CD4-positive, alpha-beta T cell (primary cell): ENCODE measurements around the gene UQCR10. TPM values are rescaled to one million over a fixed set of nuclear protein-coding genes. Genes with fewer than 3 reads are reported as not detected.

Source experiments
- ATAC-seq: fragments of 200-7000 bp; cut with Tn5 transposase; one replicate; pipeline ENCODE4 v1.10.0; 2022; ENCODE audit warnings: mild to moderate bottlenecking; ENCODE audit not compliant: poor library complexity
- CTCF ChIA-PET: fragments of 350-600 bp; sonication (Branson Sonifier 250); formaldehyde crosslinking; loops from one replicate; lab custom pipeline; 2021; ENCODE audit warnings: antibody characterized with exemption, inconsistent platforms; lab: Charles Lee
- POLR2A ChIA-PET: fragments of 350-600 bp; sonication (Branson Sonifier 250); formaldehyde crosslinking; loops from one replicate; lab custom pipeline; 2021; ENCODE audit warnings: antibody characterized with exemption, inconsistent platforms; lab: Charles Lee
- DNase-seq, 14 experiments: peaks; one replicate each; pipeline ENCODE4 v3.0.0-alpha.2; 2013 to 2020; ENCODE audit warnings: mixed read lengths in 2 of 14
- H3K27ac ChIP-seq, 2 donors: one replicate each; pipeline versions ENCODE4 v1.5.1 to v1.7.0; 2013; ENCODE audit warnings: low read length in 2 of 2, low read depth in 1 of 2, mild to moderate bottlenecking in 1 of 2
- H3K27me3 ChIP-seq, 2 experiments: 1 replicate in 1 of 2; 2 replicates in 1 of 2; pipeline versions ENCODE4 v1.6.1 to v1.7.0; 2013; ENCODE audit warnings: low read length in 2 of 2, control low read depth in 1 of 2, mild to moderate bottlenecking in 1 of 2, moderate library complexity in 1 of 2; ENCODE audit not compliant: insufficient read depth in 2 of 2, control insufficient read depth in 1 of 2
- H3K36me3 ChIP-seq: one replicate; pipeline ENCODE4 v1.6.1; 2013; ENCODE audit warnings: low read length, control low read depth; ENCODE audit not compliant: insufficient read depth
- H3K4me1 ChIP-seq: one replicate; pipeline ENCODE4 v1.6.1; 2013; ENCODE audit warnings: low read length, control low read depth; ENCODE audit not compliant: insufficient read depth
- H3K4me3 ChIP-seq: one replicate; pipeline ENCODE4 v1.5.1; 2013; ENCODE audit warnings: mild to moderate bottlenecking, low read length, moderate library complexity
- H3K9me3 ChIP-seq, 2 experiments: 1 replicate in 1 of 2; 2 replicates in 1 of 2; pipeline versions ENCODE4 v1.6.1 to v1.7.0; 2013; ENCODE audit warnings: low read length in 2 of 2, mild to moderate bottlenecking in 2 of 2, control low read depth in 1 of 2, moderate library complexity in 1 of 2; ENCODE audit not compliant: control insufficient read depth in 1 of 2, insufficient read depth in 1 of 2
- H3K27ac Mint-ChIP-seq: one replicate; pipeline ENCODE4 v1.8.0; 2020; ENCODE audit warnings: mixed read lengths
- H3K27me3 Mint-ChIP-seq: one replicate; pipeline ENCODE4 v1.8.0; 2021; ENCODE audit warnings: mixed read lengths
- H3K36me3 Mint-ChIP-seq: one replicate; pipeline ENCODE4 v1.8.0; 2021; ENCODE audit warnings: low read depth, mixed read lengths
- H3K4me1 Mint-ChIP-seq: one replicate; pipeline ENCODE4 v1.8.0; 2021; ENCODE audit warnings: low read depth, mixed read lengths
- H3K4me3 Mint-ChIP-seq: one replicate; pipeline ENCODE4 v1.8.0; 2020; ENCODE audit warnings: mild to moderate bottlenecking, mixed read lengths
- H3K9me3 Mint-ChIP-seq: one replicate; pipeline ENCODE4 v1.8.0; 2020; ENCODE audit warnings: mixed read lengths
- CTCF ChIP-seq: fragments of 200-600 bp; IDR thresholded peaks from one replicate; pipeline ENCODE4 v1.8.0; 2022; ENCODE audit warnings: antibody characterized with exemption, mild to moderate bottlenecking
- intact Hi-C, 2 experiments: fragments of 100-400 bp; cut with DNase I in 1 of 2; cut with micrococcal nuclease in 1 of 2; formaldehyde crosslinking; loops; one replicate each; pipeline versions ENCODE4 v1.15.1 to v1.9.0; 2023 to 2025; cut with DNase I, micrococcal nuclease
- total RNA-seq, 174 experiments: library from RNA in 2 of 174; stranded (reverse) in 2 of 174; gene quantifications; one replicate each; pipeline ENCODE4 v1.2.3 and lab custom pipeline; 2021 to 2026

UQCR10 gene
- total RNA-seq, 2 experiments from 2014 or later = 19.2 to 20.3 TPM

DNA sequence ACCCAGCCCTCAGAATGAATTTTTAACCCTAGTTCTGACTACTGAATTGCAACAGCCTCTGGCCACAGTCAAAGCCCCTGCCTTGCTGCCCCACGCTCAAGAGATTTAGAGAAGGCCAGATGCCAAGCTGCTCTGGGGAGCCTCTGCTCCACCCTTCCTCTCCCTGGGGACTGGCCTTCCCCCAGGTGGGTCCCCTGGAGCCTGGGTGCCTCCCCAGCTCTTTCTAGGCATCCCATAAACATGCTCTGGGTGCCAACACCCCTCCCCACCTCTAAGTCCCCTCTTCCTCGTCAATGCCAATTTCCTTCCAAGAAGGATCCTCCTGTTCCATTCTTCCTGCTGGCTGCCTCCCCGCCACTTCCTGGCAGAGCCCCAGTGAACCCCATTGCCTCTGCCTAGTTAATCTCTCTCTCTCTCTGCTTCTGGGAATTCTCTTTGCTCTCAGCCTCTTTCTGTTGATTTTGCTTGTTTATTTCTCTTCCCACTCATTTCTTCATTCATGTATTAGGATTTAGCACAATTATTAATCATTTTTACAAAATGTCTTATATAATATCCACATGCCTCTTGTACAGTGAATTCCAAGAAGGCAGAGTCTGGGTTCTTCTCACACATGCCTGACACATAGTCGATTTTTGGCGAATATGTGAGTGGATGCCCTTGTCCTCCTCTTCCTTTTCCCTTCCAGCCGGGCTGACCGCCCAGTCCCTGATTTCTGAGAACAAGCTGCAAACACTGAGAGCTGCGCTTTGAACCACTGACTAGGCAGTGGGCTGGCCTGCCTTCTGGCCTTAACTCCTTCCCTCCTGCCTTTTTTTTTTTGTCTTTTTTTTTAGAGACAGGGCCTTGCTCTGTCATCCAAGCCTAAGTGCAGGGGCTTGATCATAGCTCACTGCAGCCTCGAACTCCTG is 17.5 kb downstream of the UQCR10 start:
- H3K36me3 Mint-ChIP-seq = peaks cover 21% of the 10 kb centered on the region
- DNase-seq = no peak
- TF ChIP-seq CTCF = no peak
- POLR2A ChIA-PET = no interaction called here
- Histone ChIP-seq H3K36me3 (peaks cover 16% of the 10 kb centered on the region), H3K27me3 (no peaks in the 10 kb centered on the region), H3K9me3 (no peaks in the 10 kb centered on the region), H3K4me1 (no peaks in the 10 kb centered on the region), H3K4me3 (no peak overlapping the region), H3K27ac (no peak overlapping the region)
- no peak overlapping the region for H3K27ac Mint-ChIP-seq
- no peak overlapping the region for H3K4me3 Mint-ChIP-seq
- no peaks in the 10 kb centered on the region for H3K9me3 Mint-ChIP-seq
- ATAC-seq = no peak
- no peaks in the 10 kb centered on the region for H3K27me3 Mint-ChIP-seq
- no peaks in the 10 kb centered on the region for H3K4me1 Mint-ChIP-seq
- intact Hi-C loops = no loop called here
- CTCF ChIA-PET = interaction anchor here (0.6 kb wide), 1 partner anchor 169 kb away, joined by 3 read pairs; no protein-coding TSS in a partner anchor

GRCh38 chr22:29786031-29786430 is 18.9 kb downstream of the UQCR10 start:
- no peaks in the 10 kb centered on the region for H3K27me3 Mint-ChIP-seq
- DNase-seq (no peak), ATAC-seq (no peak)
- Histone ChIP-seq H3K9me3 (no peaks in the 10 kb centered on the region), H3K4me1 (no peaks in the 10 kb centered on the region), H3K36me3 (peaks cover 29% of the 10 kb centered on the region), H3K27me3 (no peaks in the 10 kb centered on the region), H3K27ac (no peak overlapping the region), H3K4me3 (no peak overlapping the region)
- H3K36me3 Mint-ChIP-seq = peaks cover 34% of the 10 kb centered on the region
- TF ChIP-seq CTCF = no peak
- ChIA-PET POLR2A (no interaction called here), CTCF (no interaction called here)
- no peaks in the 10 kb centered on the region for H3K9me3 Mint-ChIP-seq
- intact Hi-C loops = no loop called here
- no peak overlapping the region for H3K4me3 Mint-ChIP-seq
- no peak overlapping the region for H3K27ac Mint-ChIP-seq
- no peaks in the 10 kb centered on the region for H3K4me1 Mint-ChIP-seq

- H3K4me3 Mint-ChIP-seq = no peak overlapping the region
- intact Hi-C loops = no loop called here
- no peaks in the 10 kb centered on the region for H3K4me1 Mint-ChIP-seq
- no peaks in the 10 kb centered on the region for H3K9me3 ChIP-seq
- H3K4me1 ChIP-seq = no peaks in the 10 kb centered on the region
- ChIA-PET POLR2A (no interaction called here), CTCF (no interaction called here)
- H3K27me3 Mint-ChIP-seq = no peaks in the 10 kb centered on the region
- no peaks in the 10 kb centered on the region for H3K27me3 ChIP-seq
- no peaks in the 10 kb centered on the region for H3K9me3 Mint-ChIP-seq
- peaks cover 48% of the 10 kb centered on the region for H3K36me3 Mint-ChIP-seq
- ATAC-seq (no peak), DNase-seq (no peak)
- H3K27ac Mint-ChIP-seq = no peak overlapping the region
- H3K4me3 ChIP-seq = no peak overlapping the region
- no peak for TF ChIP-seq CTCF
- peaks cover 41% of the 10 kb centered on the region for H3K36me3 ChIP-seq
- no peak overlapping the region for H3K27ac ChIP-seq
Observed at GRCh38 chr22:29787371-29787980, 20.3 kb downstream of the UQCR10 start.
